NCI-H774 (cell line): ENCODE measurements around the gene ARHGAP25.

Source experiments
- DNase-seq: peaks from one replicate; lab custom pipeline; 2025; lab: John Stamatoyannopoulos, UW

The ARHGAP25 gene

GRCh38 chr2:68720665-68721064 is 13.9 kb upstream of the ARHGAP25 start:
- no peak for DNase-seq

- DNase-seq: no peak
Measured at GRCh38 chr2:68721482-68722101, 13.0 kb upstream of the ARHGAP25 start.

- no peak for DNase-seq
Measured at GRCh38 chr2:68722712-68723111, 11.9 kb upstream of the ARHGAP25 start.

- no peak for DNase-seq
Measured at GRCh38 chr2:68723181-68723580, 11.4 kb upstream of the ARHGAP25 start.

- DNase-seq: no peak
Measured at GRCh38 chr2:68726100-68726499, 8.5 kb upstream of the ARHGAP25 start.

GRCh38 chr2:68726608-68727367 is 7.8 kb upstream of the ARHGAP25 start:
- no peak for DNase-seq

GRCh38 chr2:68727683-68728375 is 6.8 kb upstream of the ARHGAP25 start:
- no peak for DNase-seq

GRCh38 chr2:68730828-68731227 is 3.8 kb upstream of the ARHGAP25 start:
- no peak for DNase-seq

GRCh38 chr2:68732036-68732932 is 2.3 kb upstream of the ARHGAP25 start:
- DNase-seq: no peak

GRCh38 chr2:68733365-68733764 is 1.2 kb upstream of the ARHGAP25 start:
- no peak for DNase-seq

GRCh38 chr2:68734176-68734575 is 435 bp upstream of the ARHGAP25 start:
- no peak for DNase-seq

- no peak for DNase-seq
Measured at GRCh38 chr2:68736086-68736485, 1.5 kb downstream of the ARHGAP25 start.

- no peak for DNase-seq
Measured at GRCh38 chr2:68737711-68738110, 3.1 kb downstream of the ARHGAP25 start.

GRCh38 chr2:68738906-68739594 is 4.4 kb downstream of the ARHGAP25 start:
- no peak for DNase-seq

- DNase-seq: no peak
Measured at GRCh38 chr2:68739595-68740399, 5.2 kb downstream of the ARHGAP25 start.

- DNase-seq: no peak
Measured at GRCh38 chr2:68740400-68740914, 5.8 kb downstream of the ARHGAP25 start.

GRCh38 chr2:68741238-68741637 is 6.6 kb downstream of the ARHGAP25 start:
- no peak for DNase-seq

GRCh38 chr2:68741805-68742306 is 7.2 kb downstream of the ARHGAP25 start:
- DNase-seq: no peak

GRCh38 chr2:68742626-68743415 is 8.2 kb downstream of the ARHGAP25 start:
- no peak for DNase-seq
